Cardiac fibroblast (primary cell): ENCODE data around the gene SLC2A8.

ENCODE experiments used
- DNase-seq, 2 donors: peaks; one replicate each; pipeline versions ENCODE4 v3.0.0 to v3.0.0-alpha.2; 2010; ENCODE audit warnings: low read depth in 2 of 2
- H3K4me3 ChIP-seq, 2 donors: replicated peaks in 1 of 2; 1 replicate in 1 of 2; 2 replicates in 1 of 2; pipeline ENCODE4 v1.5.1; 2011; ENCODE audit warnings: low read depth in 2 of 2, low read length in 2 of 2, mild to moderate bottlenecking in 2 of 2, moderate library complexity in 1 of 2
- TF ChIP-seq, protein P1 (sequence below): IDR thresholded peaks from one replicate; pipeline ENCODE4 v1.5.1; 2011; ENCODE audit warnings: low read depth, mild to moderate bottlenecking, low read length, inconsistent platforms

The SLC2A8 gene

DNA sequence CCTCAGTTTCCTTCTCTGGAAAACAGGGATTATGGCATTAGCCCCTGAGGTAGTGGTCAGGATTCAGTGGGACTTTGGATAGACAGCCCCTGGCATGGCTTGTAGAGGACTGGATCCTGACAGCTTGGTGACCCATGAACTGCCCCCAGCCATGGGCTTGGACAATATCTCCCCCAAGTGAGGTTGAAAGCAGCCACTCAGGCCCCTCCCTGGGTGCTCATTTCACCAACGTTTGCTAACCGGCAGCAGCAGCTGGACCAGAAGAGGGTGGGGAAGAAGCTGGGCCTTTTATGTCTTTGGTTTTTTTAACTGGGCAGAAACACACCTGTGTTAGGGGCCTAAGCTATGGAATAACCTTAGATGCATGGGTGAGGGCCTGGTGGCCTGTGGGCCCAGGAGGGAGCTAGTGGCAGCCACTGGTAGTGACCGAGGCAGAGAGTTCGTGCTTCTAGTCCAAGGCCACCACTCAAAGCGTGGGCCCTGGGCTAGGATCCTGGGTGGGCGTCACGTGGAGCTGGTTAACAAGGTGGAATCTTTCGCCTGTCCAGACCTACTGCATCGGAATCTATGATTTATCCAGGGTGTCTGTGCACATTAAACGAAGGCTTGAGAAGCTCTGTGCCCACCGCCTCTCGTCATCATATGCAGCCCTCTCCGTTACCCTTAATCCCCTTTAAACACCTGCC is 1.9 kb downstream of the SLC2A8 start:
- TF ChIP-seq, protein P1, sequence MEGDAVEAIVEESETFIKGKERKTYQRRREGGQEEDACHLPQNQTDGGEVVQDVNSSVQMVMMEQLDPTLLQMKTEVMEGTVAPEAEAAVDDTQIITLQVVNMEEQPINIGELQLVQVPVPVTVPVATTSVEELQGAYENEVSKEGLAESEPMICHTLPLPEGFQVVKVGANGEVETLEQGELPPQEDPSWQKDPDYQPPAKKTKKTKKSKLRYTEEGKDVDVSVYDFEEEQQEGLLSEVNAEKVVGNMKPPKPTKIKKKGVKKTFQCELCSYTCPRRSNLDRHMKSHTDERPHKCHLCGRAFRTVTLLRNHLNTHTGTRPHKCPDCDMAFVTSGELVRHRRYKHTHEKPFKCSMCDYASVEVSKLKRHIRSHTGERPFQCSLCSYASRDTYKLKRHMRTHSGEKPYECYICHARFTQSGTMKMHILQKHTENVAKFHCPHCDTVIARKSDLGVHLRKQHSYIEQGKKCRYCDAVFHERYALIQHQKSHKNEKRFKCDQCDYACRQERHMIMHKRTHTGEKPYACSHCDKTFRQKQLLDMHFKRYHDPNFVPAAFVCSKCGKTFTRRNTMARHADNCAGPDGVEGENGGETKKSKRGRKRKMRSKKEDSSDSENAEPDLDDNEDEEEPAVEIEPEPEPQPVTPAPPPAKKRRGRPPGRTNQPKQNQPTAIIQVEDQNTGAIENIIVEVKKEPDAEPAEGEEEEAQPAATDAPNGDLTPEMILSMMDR, result no peak
- no peak for DNase-seq
- H3K4me3 ChIP-seq, result no peak overlapping the region

- no peak for DNase-seq
- TF ChIP-seq, protein P1, result no peak
- no peak overlapping the region for H3K4me3 ChIP-seq
These were observed 2.8 kb downstream of the SLC2A8 start for GRCh38 chr9:127399736-127400269.

GRCh38 chr9:127402401-127403090 is 5.6 kb downstream of the SLC2A8 start:
- no peak for DNase-seq
- TF ChIP-seq, protein P1, result no peak
- H3K4me3 ChIP-seq, result no peak overlapping the region

- DNase-seq, result no peak
- TF ChIP-seq, protein P1, result no peak
- no peak overlapping the region for H3K4me3 ChIP-seq
These were observed 6.7 kb downstream of the SLC2A8 start for GRCh38 chr9:127403507-127404192.

DNA sequence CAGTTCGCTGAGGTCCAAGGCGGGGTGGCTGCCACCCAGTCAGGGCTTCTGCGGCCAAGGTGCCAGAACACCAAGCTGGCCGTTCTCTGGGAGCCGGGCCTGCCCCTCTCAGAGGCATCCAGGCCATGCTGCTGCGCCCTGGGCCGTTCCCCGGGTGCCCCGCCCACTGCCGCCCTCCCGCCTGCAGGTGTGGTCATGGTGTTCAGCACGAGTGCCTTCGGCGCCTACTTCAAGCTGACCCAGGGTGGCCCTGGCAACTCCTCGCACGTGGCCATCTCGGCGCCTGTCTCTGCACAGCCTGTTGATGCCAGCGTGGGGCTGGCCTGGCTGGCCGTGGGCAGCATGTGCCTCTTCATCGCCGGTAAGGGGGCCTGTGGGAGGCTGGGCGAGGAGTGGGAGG is 7.7 kb downstream of the SLC2A8 start:
- DNase-seq, result no peak
- TF ChIP-seq, protein P1, result no peak
- no peak overlapping the region for H3K4me3 ChIP-seq

GRCh38 chr9:127405344-127406125 is 8.6 kb downstream of the SLC2A8 start:
- no peak overlapping the region for H3K4me3 ChIP-seq
- TF ChIP-seq, protein P1, result no peak
- no peak for DNase-seq
